IMR-90 (cell line): ENCODE results near the gene FRMPD4. TPM values are rescaled to one million over a fixed set of nuclear protein-coding genes. Genes with fewer than 3 reads are reported as not detected.

ENCODE experiments used
- ATAC-seq: fragments of 200-7000 bp; cut with Tn5 transposase; 2 replicates; pipeline ENCODE4 v1.9.1; 2020; ENCODE audit warnings: low read depth, mild to moderate bottlenecking, moderate library complexity
- BruUV-seq: library from RNA; stranded (reverse); fragments of 400-500 nt; replicated peaks from 2 replicates; lab custom pipeline; 2021; lab: Mats Ljungman, UMichigan
- CTCF ChIA-PET: fragments of 300-600 bp; formaldehyde crosslinking; extraction: SDS; loops from one replicate; lab custom pipeline; 2021; ENCODE audit warnings: antibody characterized with exemption; lab: Yijun Ruan, JAX
- POLR2A ChIA-PET: fragments of 300-600 bp; sonication (Branson Sonifier 250); formaldehyde crosslinking; loops from one replicate; lab custom pipeline; 2022; ENCODE audit warnings: antibody characterized with exemption; ENCODE audit not compliant: unreplicated experiment; lab: Charles Lee
- DNase-seq: peaks from one replicate; pipeline ENCODE4 v3.0.0; 2013
- H2AFZ ChIP-seq: replicated peaks from 2 replicates; pipeline ENCODE3; 2013; ENCODE audit warnings: low read length, mild to moderate bottlenecking; ENCODE audit not compliant: poor library complexity
- H2AK5ac ChIP-seq: 2 replicates; pipeline ENCODE4 v1.6.1; 2013; ENCODE audit warnings: low read depth, low read length, inconsistent platforms
- H2AK9ac ChIP-seq: replicated peaks from 2 replicates; pipeline ENCODE3; 2013; ENCODE audit warnings: mild to moderate bottlenecking, low read depth, low read length, moderate library complexity; ENCODE audit not compliant: poor library complexity
- H2BK120ac ChIP-seq: 2 replicates; pipeline ENCODE4 v1.6.1; 2013; ENCODE audit warnings: low read depth, low read length, inconsistent platforms
- H2BK15ac ChIP-seq: 3 replicates; pipeline ENCODE4 v1.6.1; 2013; ENCODE audit warnings: low read depth, low read length, inconsistent platforms
- H2BK20ac ChIP-seq: 2 replicates; pipeline ENCODE4 v1.6.1; 2013; ENCODE audit warnings: low read depth, mild to moderate bottlenecking, inconsistent platforms, low read length, moderate library complexity
- H2BK5ac ChIP-seq: 2 replicates; pipeline ENCODE4 v1.6.1; 2013; ENCODE audit warnings: mild to moderate bottlenecking, low read depth, low read length, inconsistent platforms; ENCODE audit not compliant: poor library complexity, severe bottlenecking
- H3K14ac ChIP-seq: replicated peaks from 2 replicates; pipeline ENCODE4 v1.6.1; 2013; ENCODE audit warnings: low read depth, low read length, inconsistent platforms
- H3K18ac ChIP-seq: 2 replicates; pipeline ENCODE4 v1.6.1; 2013; ENCODE audit warnings: low read depth, low read length, control low read depth
- H3K23ac ChIP-seq: 2 replicates; pipeline ENCODE4 v1.6.1; 2013; ENCODE audit warnings: low read depth, low read length, inconsistent platforms
- H3K27ac ChIP-seq: 2 replicates; pipeline ENCODE4 v1.5.1; 2013; ENCODE audit warnings: mild to moderate bottlenecking, control low read depth, low read length; ENCODE audit not compliant: insufficient read depth
- H3K27me3 ChIP-seq: 2 replicates; pipeline ENCODE4 v1.6.1; 2013; ENCODE audit warnings: low read length; ENCODE audit not compliant: control insufficient read depth, insufficient read depth
- H3K36me3 ChIP-seq: 2 replicates; pipeline ENCODE4 v1.6.1; 2013; ENCODE audit warnings: low read length, mixed read lengths; ENCODE audit not compliant: control insufficient read depth, insufficient read depth
- H3K4ac ChIP-seq: 2 replicates; pipeline ENCODE4 v1.6.1; 2013; ENCODE audit warnings: low read depth, low read length, inconsistent platforms
- H3K4me1 ChIP-seq: 2 replicates; pipeline ENCODE4 v1.6.1; 2013; ENCODE audit warnings: low read length, mixed read lengths; ENCODE audit not compliant: control insufficient read depth, insufficient read depth
- H3K4me2 ChIP-seq: 2 replicates; pipeline ENCODE4 v1.6.1; 2013; ENCODE audit warnings: low read depth, mild to moderate bottlenecking, control low read depth, low read length, moderate library complexity
- H3K4me3 ChIP-seq: 2 replicates; pipeline ENCODE4 v1.5.1; 2013; ENCODE audit warnings: low read depth, mild to moderate bottlenecking, control low read depth, low read length, moderate library complexity; ENCODE audit not compliant: insufficient read depth
- H3K56ac ChIP-seq: 2 replicates; pipeline ENCODE4 v1.6.1; 2013; ENCODE audit warnings: low read length, inconsistent platforms; ENCODE audit not compliant: insufficient read depth; ENCODE audit errors: extremely low read depth
- H3K79me1 ChIP-seq, 2 experiments: 2 replicates each; pipeline ENCODE4 v1.6.1; 2013; ENCODE audit warnings: low read length in 2 of 2, inconsistent platforms in 1 of 2, low read depth in 1 of 2
- H3K9ac ChIP-seq: 2 replicates; pipeline ENCODE4 v1.6.1; 2013; ENCODE audit warnings: low read depth, low read length, control low read depth
- H3K9me1 ChIP-seq: 2 replicates; pipeline ENCODE4 v1.6.1; 2013; ENCODE audit warnings: low read length, inconsistent platforms; ENCODE audit not compliant: insufficient read depth
- H3K9me3 ChIP-seq: 2 replicates; pipeline ENCODE4 v1.6.1; 2013; ENCODE audit warnings: low read length; ENCODE audit not compliant: control insufficient read depth, insufficient read depth
- H4K20me1 ChIP-seq: 2 replicates; pipeline ENCODE4 v1.6.1; 2013; ENCODE audit warnings: low read length, inconsistent platforms; ENCODE audit not compliant: insufficient read depth
- H4K5ac ChIP-seq: 2 replicates; pipeline ENCODE4 v1.6.1; 2013; ENCODE audit warnings: mild to moderate bottlenecking, low read depth, low read length, control low read depth
- H4K8ac ChIP-seq, 2 experiments: 2 replicates each; pipeline ENCODE4 v1.6.1; 2013; ENCODE audit warnings: low read depth in 2 of 2, low read length in 2 of 2, control low read depth in 1 of 2, inconsistent platforms in 1 of 2
- H4K91ac ChIP-seq: 2 replicates; pipeline ENCODE4 v1.6.1; 2013; ENCODE audit warnings: low read depth, low read length, inconsistent platforms; ENCODE audit not compliant: insufficient read depth
- BHLHE40 ChIP-seq: fragments of 150-350 bp; IDR thresholded peaks from 2 replicates; pipeline ENCODE4 v1.6.1; 2016; ENCODE audit warnings: mild to moderate bottlenecking, low read depth, low read length
- CEBPB ChIP-seq: IDR thresholded peaks from 2 replicates; pipeline ENCODE4 v1.6.1; 2012; ENCODE audit warnings: low read depth, low read length, improper control_type of control experiment
- CHD1 ChIP-seq: IDR thresholded peaks from 2 replicates; pipeline ENCODE4 v1.6.1; 2012; ENCODE audit warnings: low read depth, low read length, improper control_type of control experiment
- CTCF ChIP-seq: conservative IDR thresholded peaks from 2 replicates; pipeline ENCODE4 v1.5.1; 2012; ENCODE audit warnings: mild to moderate bottlenecking, low read depth, low read length, improper control_type of control experiment
- ELK1 ChIP-seq: fragments of 150-350 bp; IDR thresholded peaks from 2 replicates; pipeline ENCODE4 v1.6.1; 2016; ENCODE audit warnings: low read depth, mild to moderate bottlenecking, low read length, moderate library complexity, borderline replicate concordance
- FOS ChIP-seq: fragments of 150-350 bp; IDR thresholded peaks from 2 replicates; pipeline ENCODE4 v1.6.1; 2016; ENCODE audit warnings: low read depth, low read length
- MAFK ChIP-seq: IDR thresholded peaks from 2 replicates; pipeline ENCODE4 v1.6.1; 2012; ENCODE audit warnings: low read depth, low read length, improper control_type of control experiment
- MAZ ChIP-seq: IDR thresholded peaks from 2 replicates; pipeline ENCODE4 v1.6.1; 2012; ENCODE audit warnings: low read depth, mild to moderate bottlenecking, low read length, improper control_type of control experiment, moderate library complexity, borderline replicate concordance
- MXI1 ChIP-seq: IDR thresholded peaks from 2 replicates; pipeline ENCODE4 v1.6.1; 2012; ENCODE audit warnings: low read depth, mild to moderate bottlenecking, low read length, moderate library complexity, borderline replicate concordance
- NFE2L2 ChIP-seq: fragments of 150-350 bp; IDR thresholded peaks from 2 replicates; pipeline ENCODE4 v1.6.1; 2016; ENCODE audit warnings: low read depth, mild to moderate bottlenecking, low read length
- POLR2A ChIP-seq: IDR thresholded peaks from 2 replicates; pipeline ENCODE4 v1.6.1; 2012; ENCODE audit warnings: mild to moderate bottlenecking, low read depth, low read length
- RAD21 ChIP-seq: IDR thresholded peaks from 2 replicates; pipeline ENCODE4 v1.6.1; 2012; ENCODE audit warnings: low read length, improper control_type of control experiment
- RCOR1 ChIP-seq: IDR thresholded peaks from 2 replicates; pipeline ENCODE4 v1.6.1; 2012; ENCODE audit warnings: mild to moderate bottlenecking, low read length, improper control_type of control experiment; ENCODE audit not compliant: insufficient replicate concordance
- RFX5 ChIP-seq: IDR thresholded peaks from 2 replicates; pipeline ENCODE4 v1.8.0; 2012; ENCODE audit warnings: low read depth, mild to moderate bottlenecking, low read length, moderate library complexity
- SMC3 ChIP-seq: fragments of 150-350 bp; IDR thresholded peaks from 2 replicates; pipeline ENCODE4 v1.6.1; 2016; ENCODE audit warnings: low read depth, mild to moderate bottlenecking, antibody characterized with exemption, low read length, moderate library complexity
- USF2 ChIP-seq: fragments of 150-350 bp; IDR thresholded peaks from 2 replicates; pipeline ENCODE4 v1.6.1; 2017; ENCODE audit warnings: mild to moderate bottlenecking, antibody characterized with exemption, low read length, low read depth
- WGBS, 2 experiments: methylation state at CpG; one replicate each; pipeline versions ENCODE4 v1.1.5 to v1.1.7; 2013; ENCODE audit warnings: missing lambda C conversion rate in 2 of 2; ENCODE audit not compliant: insufficient read length in 1 of 2; ENCODE audit errors: extremely low coverage in 2 of 2; 5-methylcytosine and 5-hydroxymethylcytosine counted together
- dilution Hi-C: fragments of 300-500 bp; cut with HindIII; formaldehyde crosslinking; loops from one replicate; pipeline ENCODE4 v1.14.3; 2018; ENCODE audit warnings: low sequenced_read_pairs; ENCODE audit not compliant: unreplicated experiment
- in situ Hi-C: fragments of 300-500 bp; cut with MboI; formaldehyde crosslinking; loops from 3 replicates; pipeline ENCODE4 v1.14.3; 2019; ENCODE audit warnings: low sequenced_read_pairs, inconsistent platforms, mixed read lengths
- intact Hi-C: fragments of 100-400 bp; cut with micrococcal nuclease; formaldehyde crosslinking; loops from 2 replicates; pipeline ENCODE4 v1.10.0; 2022
- polyA plus RNA-seq, 3 experiments: library from polyadenylated mRNA; depleted of rRNA; stranded (reverse); fragments of >200 nt; gene quantifications; 2 replicates each; pipeline ENCODE4 v1.2.3, GENCODE V29; 2012; ENCODE audit warnings: low replicate concordance in 1 of 3
- total RNA-seq: library from RNA; depleted of rRNA; stranded (reverse); fragments of >200 nt; gene quantifications from 2 replicates; pipeline ENCODE4 v1.2.3, GENCODE V29; 2012

Gene FRMPD4
- total and polyA plus RNA-seq, 2 of the 4 experiments (the other 2 are of a cell fraction): 0.53 to 1.1 TPM

GRCh38 chrX:12349201-12349600 lies 210.9 kb downstream of the FRMPD4 start:
- no peak overlapping the region for H3K56ac ChIP-seq
- H2BK5ac ChIP-seq: no peak overlapping the region
- H3K23ac ChIP-seq: no peak overlapping the region
- no peaks in the 10 kb centered on the region for H4K20me1 ChIP-seq
- H2BK120ac ChIP-seq: no peak overlapping the region
- dilution Hi-C loops (no loop called here), in situ Hi-C loops (no loop called here), intact Hi-C loops (no loop called here)
- TF ChIP-seq USF2 (no peak), MXI1 (no peak), NFE2L2 (no peak), POLR2A (no peak), MAFK (no peak), MAZ (no peak), SMC3 (no peak), ELK1 (no peak), FOS (no peak), BHLHE40 (no peak), CHD1 (no peak), RCOR1 (no peak), CTCF (no peak), CEBPB (no peak), RFX5 (no peak), RAD21 (no peak)
- H2BK20ac ChIP-seq: no peak overlapping the region
- H3K18ac ChIP-seq: no peak overlapping the region
- BruUV-seq: no TSS peak
- no peak overlapping the region for H2AK9ac ChIP-seq
- POLR2A ChIA-PET: no interaction called here
- no peaks in the 10 kb centered on the region for H3K4me1 ChIP-seq
- WGBS, 2 experiments: no CpG with 5 or more reads among the region's 8 CpGs
- H3K4me2 ChIP-seq: no peak overlapping the region
- DNase-seq: no peak
- no peak overlapping the region for H3K27ac ChIP-seq
- H2BK15ac ChIP-seq: no peak overlapping the region
- H3K4me3 ChIP-seq: no peak overlapping the region
- no peak overlapping the region for H3K4ac ChIP-seq
- no peak for ATAC-seq
- no peak overlapping the region for H3K9ac ChIP-seq
- no peak overlapping the region for H2AK5ac ChIP-seq
- H3K14ac ChIP-seq: no peak overlapping the region
- no peaks in the 10 kb centered on the region for H3K9me3 ChIP-seq
- H4K91ac ChIP-seq: no peak overlapping the region
- H4K8ac ChIP-seq: no peak overlapping the region
- no peaks in the 10 kb centered on the region for H3K27me3 ChIP-seq
- CTCF ChIA-PET: no interaction called here
- no peak overlapping the region for H4K5ac ChIP-seq
- no peaks in the 10 kb centered on the region for H3K9me1 ChIP-seq
- H2AFZ ChIP-seq: no peak overlapping the region
- no peaks in the 10 kb centered on the region for H3K79me1 ChIP-seq
- H3K36me3 ChIP-seq: no peaks in the 10 kb centered on the region
